ENCODE measurements around the gene NNT. TPM values are rescaled to one million over a fixed set of nuclear protein-coding genes. Genes with fewer than 3 reads are reported as not detected.

NNT gene
- total and polyA plus RNA-seq, 9 of the 15 experiments (the other 6 are each of a cell fraction or from before 2014, with no cell fraction given), result 21.9 to 68.6 (median 42.2) TPM

DNA sequence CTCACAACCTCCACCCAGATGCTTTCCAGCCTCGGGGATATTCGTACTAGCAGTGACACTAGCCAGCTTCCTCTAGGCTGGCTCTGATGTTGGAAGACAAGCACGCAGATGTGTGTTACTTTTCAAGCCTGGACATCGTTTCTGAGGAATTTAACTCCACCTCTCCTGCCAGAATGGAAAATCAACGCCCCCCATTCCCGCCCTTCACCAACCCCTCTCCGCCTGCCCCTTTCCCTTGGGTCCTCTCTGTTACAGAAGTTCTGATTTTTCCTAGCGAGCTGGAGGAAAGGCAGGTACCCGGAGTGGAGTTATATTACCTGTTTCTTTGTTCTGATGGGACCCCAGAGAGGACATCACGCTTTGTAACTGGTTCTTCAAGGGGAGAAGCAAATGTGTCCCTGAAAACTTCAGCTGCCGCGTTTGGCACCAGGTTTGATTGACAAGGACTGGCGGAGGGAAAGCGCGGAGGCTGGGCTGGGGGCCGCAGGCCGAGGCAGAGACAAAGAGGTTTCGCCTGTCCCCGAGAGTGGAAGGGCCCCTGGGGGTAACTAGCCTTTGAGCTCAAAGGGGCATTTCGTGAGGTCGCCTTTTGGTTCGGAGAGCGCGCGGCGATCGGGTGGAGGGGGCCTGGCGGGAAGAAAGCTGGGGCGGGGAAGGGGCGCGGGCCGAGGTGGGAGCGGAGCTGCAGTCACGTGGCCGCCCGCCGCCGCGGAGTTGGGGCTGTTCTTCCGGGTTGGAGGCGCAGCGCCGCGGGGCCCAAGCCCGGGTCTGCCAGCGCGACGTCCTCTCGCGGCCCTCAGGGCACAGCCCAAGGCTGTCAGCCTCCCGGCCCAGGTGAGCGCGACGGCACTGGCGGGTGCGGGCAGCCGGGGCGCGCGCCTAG is at the start of gene NNT (continued):
- TF ChIP-seq, protein P1, sequence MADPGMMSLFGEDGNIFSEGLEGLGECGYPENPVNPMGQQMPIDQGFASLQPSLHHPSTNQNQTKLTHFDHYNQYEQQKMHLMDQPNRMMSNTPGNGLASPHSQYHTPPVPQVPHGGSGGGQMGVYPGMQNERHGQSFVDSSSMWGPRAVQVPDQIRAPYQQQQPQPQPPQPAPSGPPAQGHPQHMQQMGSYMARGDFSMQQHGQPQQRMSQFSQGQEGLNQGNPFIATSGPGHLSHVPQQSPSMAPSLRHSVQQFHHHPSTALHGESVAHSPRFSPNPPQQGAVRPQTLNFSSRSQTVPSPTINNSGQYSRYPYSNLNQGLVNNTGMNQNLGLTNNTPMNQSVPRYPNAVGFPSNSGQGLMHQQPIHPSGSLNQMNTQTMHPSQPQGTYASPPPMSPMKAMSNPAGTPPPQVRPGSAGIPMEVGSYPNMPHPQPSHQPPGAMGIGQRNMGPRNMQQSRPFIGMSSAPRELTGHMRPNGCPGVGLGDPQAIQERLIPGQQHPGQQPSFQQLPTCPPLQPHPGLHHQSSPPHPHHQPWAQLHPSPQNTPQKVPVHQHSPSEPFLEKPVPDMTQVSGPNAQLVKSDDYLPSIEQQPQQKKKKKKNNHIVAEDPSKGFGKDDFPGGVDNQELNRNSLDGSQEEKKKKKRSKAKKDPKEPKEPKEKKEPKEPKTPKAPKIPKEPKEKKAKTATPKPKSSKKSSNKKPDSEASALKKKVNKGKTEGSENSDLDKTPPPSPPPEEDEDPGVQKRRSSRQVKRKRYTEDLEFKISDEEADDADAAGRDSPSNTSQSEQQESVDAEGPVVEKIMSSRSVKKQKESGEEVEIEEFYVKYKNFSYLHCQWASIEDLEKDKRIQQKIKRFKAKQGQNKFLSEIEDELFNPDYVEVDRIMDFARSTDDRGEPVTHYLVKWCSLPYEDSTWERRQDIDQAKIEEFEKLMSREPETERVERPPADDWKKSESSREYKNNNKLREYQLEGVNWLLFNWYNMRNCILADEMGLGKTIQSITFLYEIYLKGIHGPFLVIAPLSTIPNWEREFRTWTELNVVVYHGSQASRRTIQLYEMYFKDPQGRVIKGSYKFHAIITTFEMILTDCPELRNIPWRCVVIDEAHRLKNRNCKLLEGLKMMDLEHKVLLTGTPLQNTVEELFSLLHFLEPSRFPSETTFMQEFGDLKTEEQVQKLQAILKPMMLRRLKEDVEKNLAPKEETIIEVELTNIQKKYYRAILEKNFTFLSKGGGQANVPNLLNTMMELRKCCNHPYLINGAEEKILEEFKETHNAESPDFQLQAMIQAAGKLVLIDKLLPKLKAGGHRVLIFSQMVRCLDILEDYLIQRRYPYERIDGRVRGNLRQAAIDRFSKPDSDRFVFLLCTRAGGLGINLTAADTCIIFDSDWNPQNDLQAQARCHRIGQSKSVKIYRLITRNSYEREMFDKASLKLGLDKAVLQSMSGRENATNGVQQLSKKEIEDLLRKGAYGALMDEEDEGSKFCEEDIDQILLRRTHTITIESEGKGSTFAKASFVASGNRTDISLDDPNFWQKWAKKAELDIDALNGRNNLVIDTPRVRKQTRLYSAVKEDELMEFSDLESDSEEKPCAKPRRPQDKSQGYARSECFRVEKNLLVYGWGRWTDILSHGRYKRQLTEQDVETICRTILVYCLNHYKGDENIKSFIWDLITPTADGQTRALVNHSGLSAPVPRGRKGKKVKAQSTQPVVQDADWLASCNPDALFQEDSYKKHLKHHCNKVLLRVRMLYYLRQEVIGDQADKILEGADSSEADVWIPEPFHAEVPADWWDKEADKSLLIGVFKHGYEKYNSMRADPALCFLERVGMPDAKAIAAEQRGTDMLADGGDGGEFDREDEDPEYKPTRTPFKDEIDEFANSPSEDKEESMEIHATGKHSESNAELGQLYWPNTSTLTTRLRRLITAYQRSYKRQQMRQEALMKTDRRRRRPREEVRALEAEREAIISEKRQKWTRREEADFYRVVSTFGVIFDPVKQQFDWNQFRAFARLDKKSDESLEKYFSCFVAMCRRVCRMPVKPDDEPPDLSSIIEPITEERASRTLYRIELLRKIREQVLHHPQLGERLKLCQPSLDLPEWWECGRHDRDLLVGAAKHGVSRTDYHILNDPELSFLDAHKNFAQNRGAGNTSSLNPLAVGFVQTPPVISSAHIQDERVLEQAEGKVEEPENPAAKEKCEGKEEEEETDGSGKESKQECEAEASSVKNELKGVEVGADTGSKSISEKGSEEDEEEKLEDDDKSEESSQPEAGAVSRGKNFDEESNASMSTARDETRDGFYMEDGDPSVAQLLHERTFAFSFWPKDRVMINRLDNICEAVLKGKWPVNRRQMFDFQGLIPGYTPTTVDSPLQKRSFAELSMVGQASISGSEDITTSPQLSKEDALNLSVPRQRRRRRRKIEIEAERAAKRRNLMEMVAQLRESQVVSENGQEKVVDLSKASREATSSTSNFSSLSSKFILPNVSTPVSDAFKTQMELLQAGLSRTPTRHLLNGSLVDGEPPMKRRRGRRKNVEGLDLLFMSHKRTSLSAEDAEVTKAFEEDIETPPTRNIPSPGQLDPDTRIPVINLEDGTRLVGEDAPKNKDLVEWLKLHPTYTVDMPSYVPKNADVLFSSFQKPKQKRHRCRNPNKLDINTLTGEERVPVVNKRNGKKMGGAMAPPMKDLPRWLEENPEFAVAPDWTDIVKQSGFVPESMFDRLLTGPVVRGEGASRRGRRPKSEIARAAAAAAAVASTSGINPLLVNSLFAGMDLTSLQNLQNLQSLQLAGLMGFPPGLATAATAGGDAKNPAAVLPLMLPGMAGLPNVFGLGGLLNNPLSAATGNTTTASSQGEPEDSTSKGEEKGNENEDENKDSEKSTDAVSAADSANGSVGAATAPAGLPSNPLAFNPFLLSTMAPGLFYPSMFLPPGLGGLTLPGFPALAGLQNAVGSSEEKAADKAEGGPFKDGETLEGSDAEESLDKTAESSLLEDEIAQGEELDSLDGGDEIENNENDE (IDR thresholded peaks at IDR 0.05; ENCODE audit: low read depth, low read length), result no peak
- TF ChIP-seq XRCC3 (IDR thresholded peaks at IDR 0.05) (no peak), TSC22D4 (tag; IDR thresholded peaks at IDR 0.05) (no peak), NR2C1 (IDR thresholded peaks at IDR 0.05) (no peak), NR2C1 (tag; IDR thresholded peaks at IDR 0.05) (0 out of 2 replicates have a peak, but pooled peaks have one; percentile 44), SREBF2 (CRISPR knock-in tag; IDR thresholded peaks at IDR 0.05) (no peak), NRF1 (conservative IDR thresholded peaks at IDR 0.05 in 1 of 2, IDR thresholded peaks at IDR 0.05 in 1 of 2) (peak in 1 of 2 experiments; percentile 10; a peak in 1 of 4 replicates), ZNF24 (IDR thresholded peaks at IDR 0.05) (no peak), CEBPB (tag; IDR thresholded peaks at IDR 0.05) (no peak), ZNF174 (CRISPR knock-in tag; IDR thresholded peaks at IDR 0.05) (no peak), TCF7L2 (IDR thresholded peaks at IDR 0.05; ENCODE audit: low read depth, low read length) (no peak), OTX1 (CRISPR knock-in tag; IDR thresholded peaks at IDR 0.05) (no peak), ZNF431 (CRISPR knock-in tag; IDR thresholded peaks at IDR 0.05) (no peak), RBM25 (IDR thresholded peaks at IDR 0.05; ENCODE audit: low read depth, low read length, severe bottlenecking) (no peak), SRSF9 (IDR thresholded peaks at IDR 0.05; ENCODE audit: borderline replicate concordance, low read depth, low read length) (no peak), COPS2 (conservative IDR thresholded peaks at IDR 0.05) (no peak)

All from K562 (cell line).